WI38 (cell line): ENCODE measurements around the gene PPIF.

ENCODE experiments used
- H3K4me3 ChIP-seq: 2 replicates; pipeline ENCODE4 v1.5.1; 2011; ENCODE audit warnings: low read depth, mild to moderate bottlenecking, control low read depth, low read length
- TF ChIP-seq, protein P1 (sequence below): IDR thresholded peaks from 2 replicates; pipeline ENCODE4 v1.5.1; 2012; ENCODE audit warnings: low read depth, mild to moderate bottlenecking, control low read depth, low read length

PPIF gene

DNA sequence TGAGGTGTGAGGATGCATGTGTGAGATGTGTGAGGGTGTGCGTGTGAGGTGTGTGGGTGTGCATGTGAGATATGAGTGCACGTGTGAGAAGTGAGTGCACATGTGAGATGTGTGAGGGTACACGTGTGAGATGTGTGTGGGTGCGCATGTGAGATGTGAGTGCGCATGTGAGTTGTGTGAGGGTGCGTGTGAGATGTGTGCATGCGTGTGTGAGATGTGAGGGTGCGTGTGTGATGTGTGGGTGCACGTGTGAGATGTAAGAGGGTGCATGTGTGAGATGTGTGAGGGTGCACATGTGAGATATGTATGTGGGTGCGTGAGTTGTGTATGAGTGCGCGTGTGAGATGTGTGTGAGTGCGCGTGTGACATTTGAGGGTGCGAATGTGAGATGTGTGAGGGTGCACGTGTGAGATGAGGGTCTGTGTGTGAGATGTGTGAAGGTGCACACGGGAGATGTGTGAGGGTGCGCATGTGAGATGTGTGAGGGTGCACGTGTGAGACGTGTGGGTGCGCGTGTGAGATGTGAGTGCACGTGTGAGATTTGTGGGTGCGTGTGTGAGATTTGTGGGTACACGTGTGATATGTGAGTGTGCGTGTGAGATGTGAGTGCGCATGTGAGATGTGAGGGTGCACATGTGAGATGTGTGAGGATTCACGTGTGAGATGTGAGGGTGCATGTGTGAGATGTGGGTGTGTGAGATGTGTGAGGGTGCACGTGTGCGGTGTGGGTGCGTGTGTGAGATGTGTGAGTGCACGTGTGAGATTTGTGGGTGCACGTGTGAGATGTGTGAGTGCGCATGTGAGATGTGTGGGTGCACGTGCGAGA, 30.5 kb downstream of the PPIF start:
- TF ChIP-seq, protein P1, sequence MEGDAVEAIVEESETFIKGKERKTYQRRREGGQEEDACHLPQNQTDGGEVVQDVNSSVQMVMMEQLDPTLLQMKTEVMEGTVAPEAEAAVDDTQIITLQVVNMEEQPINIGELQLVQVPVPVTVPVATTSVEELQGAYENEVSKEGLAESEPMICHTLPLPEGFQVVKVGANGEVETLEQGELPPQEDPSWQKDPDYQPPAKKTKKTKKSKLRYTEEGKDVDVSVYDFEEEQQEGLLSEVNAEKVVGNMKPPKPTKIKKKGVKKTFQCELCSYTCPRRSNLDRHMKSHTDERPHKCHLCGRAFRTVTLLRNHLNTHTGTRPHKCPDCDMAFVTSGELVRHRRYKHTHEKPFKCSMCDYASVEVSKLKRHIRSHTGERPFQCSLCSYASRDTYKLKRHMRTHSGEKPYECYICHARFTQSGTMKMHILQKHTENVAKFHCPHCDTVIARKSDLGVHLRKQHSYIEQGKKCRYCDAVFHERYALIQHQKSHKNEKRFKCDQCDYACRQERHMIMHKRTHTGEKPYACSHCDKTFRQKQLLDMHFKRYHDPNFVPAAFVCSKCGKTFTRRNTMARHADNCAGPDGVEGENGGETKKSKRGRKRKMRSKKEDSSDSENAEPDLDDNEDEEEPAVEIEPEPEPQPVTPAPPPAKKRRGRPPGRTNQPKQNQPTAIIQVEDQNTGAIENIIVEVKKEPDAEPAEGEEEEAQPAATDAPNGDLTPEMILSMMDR = no peak
- H3K4me3 ChIP-seq = no peak overlapping the region

DNA sequence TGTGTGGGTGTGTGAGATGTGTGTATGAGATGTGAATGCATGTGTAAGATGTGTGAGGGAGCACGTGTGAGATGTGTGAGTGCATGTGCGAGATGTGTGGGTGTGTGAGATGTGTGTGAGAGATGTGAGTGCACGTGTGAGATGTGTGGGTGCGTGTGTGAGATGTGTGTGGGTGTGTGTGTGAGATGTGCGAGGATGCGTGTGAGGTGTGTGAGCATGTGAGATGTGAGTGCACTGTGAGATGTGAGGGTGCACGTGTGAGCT, 31.0 kb downstream of the PPIF start:
- no peak overlapping the region for H3K4me3 ChIP-seq
- TF ChIP-seq, protein P1 = no peak

DNA sequence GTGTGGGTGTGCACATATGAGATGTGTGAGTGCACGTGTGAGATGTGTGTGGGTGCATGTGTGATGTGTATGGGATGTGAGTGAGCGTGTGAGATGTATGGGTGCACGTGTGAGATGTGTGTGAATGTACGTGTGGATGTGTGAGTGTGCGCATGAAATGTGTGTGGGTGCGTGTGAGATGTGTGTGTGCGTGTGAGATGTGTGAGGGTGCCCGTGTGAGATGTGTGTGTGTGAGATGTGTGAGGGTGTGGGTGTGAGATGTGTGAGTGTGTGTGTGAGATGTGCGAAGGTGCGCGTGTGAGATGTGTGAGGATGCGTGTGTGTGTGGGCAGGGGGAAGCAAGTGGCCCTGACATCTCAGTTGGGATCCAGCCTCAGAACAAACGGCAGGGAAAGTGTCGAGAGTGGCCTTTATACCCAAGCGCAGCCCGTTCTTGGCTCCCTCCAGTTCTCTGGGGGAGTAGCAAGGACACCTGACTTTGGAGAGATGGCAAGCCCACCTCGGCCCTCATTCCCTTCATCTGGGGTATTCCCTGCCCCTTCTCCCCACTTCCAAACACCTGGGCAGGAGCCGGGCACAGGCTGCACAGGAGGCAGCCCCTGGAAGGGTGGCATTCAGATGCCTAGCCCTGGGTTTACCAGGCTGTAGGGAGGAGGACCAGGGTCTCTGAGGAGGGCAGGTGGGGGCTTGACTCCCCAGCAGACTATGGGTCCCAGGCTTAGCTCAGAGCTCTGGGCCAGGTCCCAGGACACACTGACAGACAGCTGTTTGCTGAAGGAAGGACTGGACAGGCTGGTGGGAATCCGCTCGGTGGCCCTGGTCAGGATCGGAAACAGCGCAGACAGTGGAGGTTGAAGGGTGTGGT, 31.6 kb downstream of the PPIF start:
- no peak overlapping the region for H3K4me3 ChIP-seq

DNA sequence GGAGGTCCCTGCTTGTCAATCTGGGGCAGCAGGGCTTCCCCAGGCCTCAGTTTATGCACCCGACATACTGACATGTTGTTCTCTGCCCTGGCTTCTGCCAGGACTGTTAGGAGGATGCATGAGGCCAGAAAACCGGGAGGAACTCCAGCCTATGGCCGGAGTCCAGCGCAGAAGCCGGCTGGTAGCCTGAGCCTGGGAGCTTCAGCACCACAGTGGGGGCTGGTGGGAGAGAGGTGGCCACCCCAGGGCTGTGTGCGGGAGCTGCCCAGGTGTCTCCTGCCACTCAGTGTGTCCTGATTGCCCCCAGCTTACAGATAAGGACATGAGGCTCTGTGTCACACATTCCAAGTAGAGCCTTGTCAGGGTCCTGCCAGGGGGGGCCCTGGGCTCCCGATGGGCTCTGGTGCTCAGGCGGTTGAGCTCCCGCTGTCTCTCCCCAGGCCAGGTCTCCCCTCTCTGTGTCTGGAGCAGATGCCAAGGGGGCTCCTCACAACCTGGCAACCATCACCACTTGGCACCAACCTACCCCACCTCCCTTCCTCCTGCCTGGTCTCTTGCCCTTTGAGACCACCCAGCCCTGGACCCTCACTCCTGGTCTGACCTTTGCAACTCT, 32.3 kb downstream of the PPIF start:
- TF ChIP-seq, protein P1 = no peak
- H3K4me3 ChIP-seq = no peak overlapping the region

More for the DNA sequence above, 31.6 kb downstream of the PPIF start:
- TF ChIP-seq, protein P1 = no peak

DNA sequence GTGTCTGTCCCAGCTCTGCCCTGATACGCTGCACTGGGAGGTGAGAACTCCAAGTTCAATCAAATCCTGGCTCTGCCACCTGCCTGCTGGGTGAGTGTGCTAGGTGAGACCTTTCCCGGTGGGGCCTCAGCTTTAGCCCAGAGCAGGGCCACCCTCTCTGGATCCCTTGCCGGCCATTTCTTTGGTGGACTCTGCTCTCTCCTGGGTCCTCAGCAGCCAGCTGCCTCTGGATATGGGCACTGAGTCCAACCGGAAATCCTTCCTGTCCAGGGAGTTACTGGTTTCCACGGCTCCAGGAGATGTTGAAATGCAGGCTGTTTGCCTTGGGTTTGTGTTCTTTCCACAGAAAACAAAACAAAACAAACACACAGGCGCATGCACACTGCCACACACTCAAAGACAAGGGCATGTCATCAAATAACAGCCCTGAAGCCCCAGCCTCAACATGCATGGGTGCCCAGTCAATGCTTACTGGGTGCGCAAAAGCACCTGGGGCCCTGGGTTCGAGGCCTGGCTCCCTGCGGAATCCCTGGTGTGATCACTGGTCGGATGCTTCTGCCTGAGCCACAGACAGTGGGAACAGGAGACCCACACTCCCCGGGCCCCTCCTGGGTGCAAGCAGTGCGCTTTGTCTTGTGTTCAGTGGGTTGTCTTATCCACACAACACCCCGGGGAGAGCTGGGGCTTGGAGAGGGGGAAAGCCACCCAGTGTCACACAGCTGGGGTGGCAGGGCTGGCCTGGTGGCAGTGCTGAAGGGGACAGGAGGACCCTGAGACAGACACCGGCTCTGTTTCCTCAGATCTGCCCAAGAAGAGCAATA, 33.1 kb downstream of the PPIF start:
- TF ChIP-seq, protein P1 = no peak
- no peak overlapping the region for H3K4me3 ChIP-seq

DNA sequence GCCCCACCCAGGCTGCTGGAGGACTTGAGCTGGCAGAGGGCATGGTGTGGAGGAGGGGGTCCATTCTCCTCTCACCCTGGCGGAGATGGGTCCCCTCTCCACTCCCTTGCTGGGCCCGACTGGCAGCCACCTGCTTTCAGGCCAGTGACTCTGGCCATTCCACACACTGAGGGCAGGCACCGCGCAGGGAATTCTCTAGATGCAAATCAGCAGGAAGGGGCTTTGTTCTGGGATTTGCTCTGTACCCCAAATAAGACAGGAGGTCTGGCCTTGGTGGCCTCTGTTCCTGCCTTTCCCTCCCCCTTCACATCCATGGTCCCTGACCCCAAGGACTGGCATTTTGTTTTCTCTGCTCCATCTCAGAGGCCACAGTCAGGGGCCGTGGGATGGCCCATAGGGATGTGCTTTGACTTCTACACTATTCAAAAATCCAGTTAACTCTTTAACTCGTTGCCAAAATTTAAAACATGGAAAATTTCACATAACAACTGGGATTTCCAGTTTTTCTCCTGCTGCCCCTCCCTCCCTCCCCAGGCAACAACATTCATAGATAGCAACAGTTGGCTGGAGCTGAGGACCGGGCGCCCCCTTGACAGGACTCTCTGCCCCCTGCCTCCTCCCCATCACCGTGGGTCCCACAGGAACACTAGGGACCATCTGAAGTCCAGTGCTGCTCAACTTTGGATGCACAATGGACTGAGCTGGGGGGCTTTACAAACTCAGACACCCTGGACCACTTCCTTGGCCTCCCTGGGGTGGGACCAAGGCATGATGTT, 33.9 kb downstream of the PPIF start:
- H3K4me3 ChIP-seq = no peak overlapping the region
- TF ChIP-seq, protein P1 = no peak
